ENCODE results near the gene ZDHHC14.

Gene ZDHHC14

GRCh38 chr6:157672726-157673412, 291.9 kb downstream of the ZDHHC14 start:
- Histone ChIP-seq H3K27ac (ENCODE audit: low read depth, low read length) (no peak overlapping the region), H3K27me3 (ENCODE audit: insufficient read depth, low read length) (peaks cover under 1% of the 10 kb centered on the region; the same call in 1 of the 2 replicates), H3K4me3 (ENCODE audit: low read depth, low read length) (no peak overlapping the region), H2AFZ (ENCODE audit: low read length, unreplicated experiment) (no peak overlapping the region), H3K79me2 (ENCODE audit: control insufficient read depth, insufficient read depth, low read length, unreplicated experiment) (no peaks in the 10 kb centered on the region), H3K36me3 (ENCODE audit: insufficient read depth, low read length) (no peaks in the 10 kb centered on the region), H3K4me1 (ENCODE audit: control insufficient read depth, insufficient read depth, low read length, unreplicated experiment) (peaks cover 9% of the 10 kb centered on the region)

- H3K4me1 ChIP-seq (ENCODE audit: control insufficient read depth, insufficient read depth, low read length, unreplicated experiment): peaks cover 6% of the 10 kb centered on the region
- H3K79me2 ChIP-seq (ENCODE audit: control insufficient read depth, insufficient read depth, low read length, unreplicated experiment): no peaks in the 10 kb centered on the region
- no peak overlapping the region for H3K4me3 ChIP-seq (ENCODE audit: low read depth, low read length)
- H3K36me3 ChIP-seq (ENCODE audit: insufficient read depth, low read length): no peaks in the 10 kb centered on the region
- H3K27ac ChIP-seq (ENCODE audit: low read depth, low read length): no peak overlapping the region
- peaks cover 8% of the 10 kb centered on the region for H3K27me3 ChIP-seq (ENCODE audit: insufficient read depth, low read length)
- no peak overlapping the region for H2AFZ ChIP-seq (ENCODE audit: low read length, unreplicated experiment)
Measured at GRCh38 chr6:157673596-157673995, 292.6 kb downstream of the ZDHHC14 start.

GRCh38 chr6:157674061-157674460, 293.1 kb downstream of the ZDHHC14 start:
- H3K27me3 ChIP-seq (ENCODE audit: insufficient read depth, low read length): peaks cover 12% of the 10 kb centered on the region
- H3K27ac ChIP-seq (ENCODE audit: low read depth, low read length): no peak overlapping the region
- no peaks in the 10 kb centered on the region for H3K36me3 ChIP-seq (ENCODE audit: insufficient read depth, low read length)
- H2AFZ ChIP-seq (ENCODE audit: low read length, unreplicated experiment): no peak overlapping the region
- no peaks in the 10 kb centered on the region for H3K79me2 ChIP-seq (ENCODE audit: control insufficient read depth, insufficient read depth, low read length, unreplicated experiment)
- no peak overlapping the region for H3K4me3 ChIP-seq (ENCODE audit: low read depth, low read length)
- H3K4me1 ChIP-seq (ENCODE audit: control insufficient read depth, insufficient read depth, low read length, unreplicated experiment): peaks cover 6% of the 10 kb centered on the region

GRCh38 chr6:157675831-157676230, 294.8 kb downstream of the ZDHHC14 start:
- Histone ChIP-seq H3K27ac (ENCODE audit: low read depth, low read length) (no peak overlapping the region), H2AFZ (ENCODE audit: low read length, unreplicated experiment) (no peak overlapping the region), H3K79me2 (ENCODE audit: control insufficient read depth, insufficient read depth, low read length, unreplicated experiment) (no peaks in the 10 kb centered on the region), H3K27me3 (ENCODE audit: insufficient read depth, low read length) (peaks cover 25% of the 10 kb centered on the region), H3K4me1 (ENCODE audit: control insufficient read depth, insufficient read depth, low read length, unreplicated experiment) (no peaks in the 10 kb centered on the region), H3K36me3 (ENCODE audit: insufficient read depth, low read length) (no peaks in the 10 kb centered on the region), H3K4me3 (ENCODE audit: low read depth, low read length) (no peak overlapping the region)

- Histone ChIP-seq H3K36me3 (ENCODE audit: insufficient read depth, low read length) (no peaks in the 10 kb centered on the region), H3K79me2 (ENCODE audit: control insufficient read depth, insufficient read depth, low read length, unreplicated experiment) (no peaks in the 10 kb centered on the region), H3K4me3 (ENCODE audit: low read depth, low read length) (no peak overlapping the region), H3K27ac (ENCODE audit: low read depth, low read length) (no peak overlapping the region), H2AFZ (ENCODE audit: low read length, unreplicated experiment) (no peak overlapping the region), H3K27me3 (ENCODE audit: insufficient read depth, low read length) (peaks cover 27% of the 10 kb centered on the region), H3K4me1 (ENCODE audit: control insufficient read depth, insufficient read depth, low read length, unreplicated experiment) (no peaks in the 10 kb centered on the region)
Measured at GRCh38 chr6:157676241-157676640, 295.3 kb downstream of the ZDHHC14 start.

GRCh38 chr6:157677235-157677634, 296.2 kb downstream of the ZDHHC14 start:
- Histone ChIP-seq H3K79me2 (ENCODE audit: control insufficient read depth, insufficient read depth, low read length, unreplicated experiment) (no peaks in the 10 kb centered on the region), H3K36me3 (ENCODE audit: insufficient read depth, low read length) (no peaks in the 10 kb centered on the region), H3K4me1 (ENCODE audit: control insufficient read depth, insufficient read depth, low read length, unreplicated experiment) (no peaks in the 10 kb centered on the region), H2AFZ (ENCODE audit: low read length, unreplicated experiment) (no peak overlapping the region), H3K27me3 (ENCODE audit: insufficient read depth, low read length) (peaks cover 28% of the 10 kb centered on the region), H3K27ac (ENCODE audit: low read depth, low read length) (no peak overlapping the region), H3K4me3 (ENCODE audit: low read depth, low read length) (no peak overlapping the region)

GRCh38 chr6:157679605-157680580, 298.9 kb downstream of the ZDHHC14 start:
- Histone ChIP-seq H3K27me3 (ENCODE audit: insufficient read depth, low read length) (peaks cover 28% of the 10 kb centered on the region), H3K4me3 (ENCODE audit: low read depth, low read length) (no peak overlapping the region), H3K79me2 (ENCODE audit: control insufficient read depth, insufficient read depth, low read length, unreplicated experiment) (no peaks in the 10 kb centered on the region), H3K27ac (ENCODE audit: low read depth, low read length) (no peak overlapping the region), H3K36me3 (ENCODE audit: insufficient read depth, low read length) (no peaks in the 10 kb centered on the region), H3K4me1 (ENCODE audit: control insufficient read depth, insufficient read depth, low read length, unreplicated experiment) (peaks cover 8% of the 10 kb centered on the region), H2AFZ (ENCODE audit: low read length, unreplicated experiment) (no peak overlapping the region)

- Histone ChIP-seq H3K36me3 (ENCODE audit: insufficient read depth, low read length) (no peaks in the 10 kb centered on the region), H2AFZ (ENCODE audit: low read length, unreplicated experiment) (no peak overlapping the region), H3K4me3 (ENCODE audit: low read depth, low read length) (no peak overlapping the region), H3K79me2 (ENCODE audit: control insufficient read depth, insufficient read depth, low read length, unreplicated experiment) (no peaks in the 10 kb centered on the region), H3K27ac (ENCODE audit: low read depth, low read length) (no peak overlapping the region), H3K4me1 (ENCODE audit: control insufficient read depth, insufficient read depth, low read length, unreplicated experiment) (peaks cover 8% of the 10 kb centered on the region), H3K27me3 (ENCODE audit: insufficient read depth, low read length) (peaks cover 28% of the 10 kb centered on the region)
Measured at GRCh38 chr6:157681041-157681650, 300.2 kb downstream of the ZDHHC14 start.

- peak overlapping the region; percentile 3 for H2AFZ ChIP-seq (ENCODE audit: low read length, unreplicated experiment)
- H3K27ac ChIP-seq (ENCODE audit: low read depth, low read length): no peak overlapping the region
- H3K36me3 ChIP-seq (ENCODE audit: insufficient read depth, low read length): no peaks in the 10 kb centered on the region
- H3K79me2 ChIP-seq (ENCODE audit: control insufficient read depth, insufficient read depth, low read length, unreplicated experiment): no peaks in the 10 kb centered on the region
- no peak overlapping the region for H3K4me3 ChIP-seq (ENCODE audit: low read depth, low read length)
- peaks cover 27% of the 10 kb centered on the region for H3K27me3 ChIP-seq (ENCODE audit: insufficient read depth, low read length)
- H3K4me1 ChIP-seq (ENCODE audit: control insufficient read depth, insufficient read depth, low read length, unreplicated experiment): peaks cover 8% of the 10 kb centered on the region
Measured at GRCh38 chr6:157682856-157683481, 302.0 kb downstream of the ZDHHC14 start.

GRCh38 chr6:157683707-157684106, 302.7 kb downstream of the ZDHHC14 start:
- Histone ChIP-seq H3K4me3 (ENCODE audit: low read depth, low read length) (no peak overlapping the region), H3K79me2 (ENCODE audit: control insufficient read depth, insufficient read depth, low read length, unreplicated experiment) (no peaks in the 10 kb centered on the region), H2AFZ (ENCODE audit: low read length, unreplicated experiment) (no peak overlapping the region), H3K27me3 (ENCODE audit: insufficient read depth, low read length) (peaks cover 19% of the 10 kb centered on the region), H3K36me3 (ENCODE audit: insufficient read depth, low read length) (no peaks in the 10 kb centered on the region), H3K27ac (ENCODE audit: low read depth, low read length) (no peak overlapping the region), H3K4me1 (ENCODE audit: control insufficient read depth, insufficient read depth, low read length, unreplicated experiment) (peaks cover 8% of the 10 kb centered on the region)

All from ACC112 (cell line).